Upper lobe of left lung (tissue), 4 donors: ENCODE results near the gene TNNC1.

ENCODE experiments used
- CTCF ChIP-seq, 6 experiments: fragments of 450-650 bp in 4 of 6; fragments of 200-600 bp in 2 of 6; sonication (generic) in 2 of 6; IDR thresholded peaks; one replicate each; pipeline ENCODE4 v1.5.1; 2016 to 2019; ENCODE audit warnings: antibody characterized with exemption in 6 of 6
- POLR2A ChIP-seq, 4 donors: fragments of 450-650 bp; IDR thresholded peaks; one replicate each; pipeline ENCODE4 v1.5.1; 2016 to 2017; ENCODE audit warnings: antibody characterized with exemption in 4 of 4, mild to moderate bottlenecking in 2 of 4
- POLR2AphosphoS5 ChIP-seq, 2 donors: sonication (generic); formaldehyde crosslinking; IDR thresholded peaks; one replicate each; pipeline ENCODE4 v1.5.1; 2017; ENCODE audit warnings: antibody characterized with exemption in 2 of 2

- TF ChIP-seq CTCF (IDR thresholded peaks at IDR 0.05) (no peak), POLR2A (IDR thresholded peaks at IDR 0.05) (no peak), POLR2AphosphoS5 (IDR thresholded peaks at IDR 0.05) (no peak)
Observed at GRCh38 chr3:52402706-52403270, 51.1 kb downstream of the TNNC1 start.
